ENCODE data around the gene TNFRSF12A.

TNFRSF12A gene

GRCh38 chr16:3007059-3007956 lies 12.9 kb upstream of the TNFRSF12A start:
- DNase-seq (ENCODE audit: low read depth, low spot score) = no peak
- no peak overlapping the region for H3K4me3 ChIP-seq (ENCODE audit: low read depth, low read length)
- CTCF ChIA-PET = interaction anchor here (1.1 to 11.4 kb wide), 3 partner anchors 13 to 51 kb away, joined by 3 to 112 read pairs (median 4); partner anchors contain the start of gene TNFRSF12A
- POLR2A ChIA-PET = interaction anchor here (1.6 kb wide), 1 partner anchor 13 kb away, joined by 6 read pairs; the partner anchor contains the start of gene TNFRSF12A
- TF ChIP-seq CTCF (IDR thresholded peaks at IDR 0.05; ENCODE audit: insufficient read depth, low read length, missing control alignments) = no peak

GRCh38 chr16:3007957-3008689 lies 12.0 kb upstream of the TNFRSF12A start:
- DNase-seq (ENCODE audit: low read depth, low spot score) = no peak
- CTCF ChIA-PET = interaction anchor here (1.1 to 11.4 kb wide), 3 partner anchors 12 to 51 kb away, joined by 3 to 112 read pairs (median 4); partner anchors contain the start of gene TNFRSF12A
- TF ChIP-seq CTCF (IDR thresholded peaks at IDR 0.05; ENCODE audit: insufficient read depth, low read length, missing control alignments) = no peak
- POLR2A ChIA-PET = interaction anchor here (1.6 kb wide), 1 partner anchor 13 kb away, joined by 6 read pairs; the partner anchor contains the start of gene TNFRSF12A
- no peak overlapping the region for H3K4me3 ChIP-seq (ENCODE audit: low read depth, low read length)

GRCh38 chr16:3008690-3009037 lies 11.5 kb upstream of the TNFRSF12A start:
- POLR2A ChIA-PET = interaction anchor here (1.6 kb wide), 1 partner anchor 12 kb away, joined by 6 read pairs; the partner anchor contains the start of gene TNFRSF12A
- TF ChIP-seq CTCF (IDR thresholded peaks at IDR 0.05; ENCODE audit: insufficient read depth, low read length, missing control alignments) = no peak
- no peak for DNase-seq (ENCODE audit: low read depth, low spot score)
- CTCF ChIA-PET = interaction anchor here (1.1 to 11.4 kb wide), 2 partner anchors 11 to 22 kb away, joined by 3 to 112 read pairs; partner anchors contain the start of gene TNFRSF12A
- H3K4me3 ChIP-seq (ENCODE audit: low read depth, low read length) = no peak overlapping the region

- CTCF ChIA-PET = interaction anchor here (1.1 to 11.4 kb wide), 2 partner anchors 10 to 21 kb away, joined by 3 to 112 read pairs; no protein-coding TSS in a partner anchor
- no peak overlapping the region for H3K4me3 ChIP-seq (ENCODE audit: low read depth, low read length)
- POLR2A ChIA-PET = interaction anchor here (1.4 to 1.6 kb wide), 2 partner anchors 10 to 13 kb away, joined by 7 read pairs; partner anchors contain the start of genes HCFC1R1 and TNFRSF12A
- no peak for TF ChIP-seq CTCF (IDR thresholded peaks at IDR 0.05; ENCODE audit: insufficient read depth, low read length, missing control alignments)
- DNase-seq (ENCODE audit: low read depth, low spot score) = no peak
Measured at GRCh38 chr16:3009568-3010390, 10.4 kb upstream of the TNFRSF12A start.

GRCh38 chr16:3010510-3010909 lies 9.7 kb upstream of the TNFRSF12A start:
- DNase-seq (ENCODE audit: low read depth, low spot score) = no peak
- CTCF ChIA-PET = interaction anchor here (1.1 to 11.4 kb wide), 2 partner anchors 9 to 20 kb away, joined by 3 to 112 read pairs; no protein-coding TSS in a partner anchor
- POLR2A ChIA-PET = interaction anchor here (1.4 to 1.6 kb wide), 2 partner anchors 9 to 12 kb away, joined by 7 read pairs; partner anchors contain the start of genes HCFC1R1 and TNFRSF12A
- TF ChIP-seq CTCF (IDR thresholded peaks at IDR 0.05; ENCODE audit: insufficient read depth, low read length, missing control alignments) = no peak
- H3K4me3 ChIP-seq (ENCODE audit: low read depth, low read length) = no peak overlapping the region

Data from AG04449 (cell line).